Measurements from ENCODE around the gene TM9SF3.

Gene TM9SF3

DNA sequence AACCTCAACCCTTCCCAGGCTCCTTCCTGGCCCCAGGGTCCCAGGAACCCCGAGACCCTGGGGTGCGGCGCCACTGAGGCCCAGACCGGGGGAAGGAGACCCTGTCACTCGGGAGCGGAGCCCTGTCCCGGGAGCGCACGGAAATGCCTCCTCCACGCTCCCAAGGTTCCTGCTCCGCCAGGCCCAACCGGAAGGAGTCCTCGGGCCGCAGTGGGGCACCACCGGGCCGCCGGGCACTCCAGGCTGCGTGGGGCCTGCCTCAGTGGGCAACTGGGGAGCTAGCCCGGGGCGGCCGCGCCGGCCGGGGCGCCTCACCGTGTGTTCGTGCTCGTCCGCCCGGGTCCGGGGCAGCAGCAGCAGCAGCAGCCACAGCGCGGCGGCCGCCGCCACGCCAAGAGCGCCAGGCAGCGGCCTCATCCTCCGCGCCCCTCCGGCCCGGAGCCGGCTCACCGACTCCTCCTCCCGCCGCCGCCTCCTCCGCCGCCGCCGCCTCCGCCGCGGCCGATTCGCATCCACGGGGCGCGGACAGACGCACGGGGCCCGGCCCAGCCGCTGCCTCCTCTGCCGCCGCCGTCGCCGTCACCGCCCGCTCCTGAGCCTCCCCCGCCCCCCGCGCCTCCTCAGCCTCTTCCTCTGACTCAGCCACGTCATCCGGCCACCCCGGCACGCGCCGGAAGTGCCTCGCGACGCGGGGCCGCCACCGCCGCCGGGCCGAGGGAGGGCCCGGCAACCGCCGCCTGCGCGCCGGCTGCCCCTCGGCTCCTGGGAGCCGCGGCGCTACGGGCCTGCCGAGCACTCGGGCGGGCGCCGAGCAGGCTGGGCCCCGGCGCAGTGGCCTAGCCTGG is at the start of gene TM9SF3:
TSS of gene TM9SF3 (minus strand) at position 594 of the 845 bp plus-strand sequence. CDS start at position 417, 177 bp downstream.
- DNase-seq, result peak; percentile 93

- DNase-seq, result no peak
These were observed 49.7 kb upstream of the TM9SF3 start for GRCh38 chr10:96636551-96636950.

DNA sequence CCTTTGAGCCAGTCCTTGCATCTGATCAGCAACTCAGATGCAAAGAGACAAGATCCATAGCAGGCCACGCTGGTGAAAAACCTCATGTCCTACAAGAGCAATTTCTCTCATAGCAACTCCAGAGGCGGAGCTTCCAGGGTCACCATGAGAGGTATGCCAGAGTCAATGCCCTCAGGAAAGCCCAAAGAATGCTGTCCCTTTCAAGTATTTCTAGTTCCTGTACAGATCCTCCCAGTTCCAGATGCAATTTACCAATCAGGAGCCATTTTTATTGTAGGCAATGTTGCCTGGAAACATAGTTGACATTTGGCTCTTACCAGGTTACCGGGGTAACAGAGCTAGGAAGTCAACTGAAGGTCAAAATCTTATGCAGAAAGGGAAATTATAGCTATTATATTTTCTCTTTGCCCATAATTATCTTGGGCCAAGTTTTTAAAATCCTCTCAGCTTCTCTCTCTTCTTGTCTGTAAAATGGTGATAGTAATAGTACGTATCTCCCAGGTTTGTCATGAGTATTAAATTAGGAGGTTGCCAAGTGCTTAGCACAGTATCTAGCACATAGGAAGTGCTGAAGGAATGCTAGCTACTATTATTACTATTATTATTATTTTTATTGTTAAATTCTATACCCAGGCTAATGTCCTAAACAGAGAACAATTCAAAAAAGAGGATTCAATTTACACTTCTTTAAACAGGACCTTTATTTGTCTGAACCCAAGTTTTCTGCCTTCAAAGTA is 46.3 kb upstream of the TM9SF3 start:
- DNase-seq, result no peak

DNA sequence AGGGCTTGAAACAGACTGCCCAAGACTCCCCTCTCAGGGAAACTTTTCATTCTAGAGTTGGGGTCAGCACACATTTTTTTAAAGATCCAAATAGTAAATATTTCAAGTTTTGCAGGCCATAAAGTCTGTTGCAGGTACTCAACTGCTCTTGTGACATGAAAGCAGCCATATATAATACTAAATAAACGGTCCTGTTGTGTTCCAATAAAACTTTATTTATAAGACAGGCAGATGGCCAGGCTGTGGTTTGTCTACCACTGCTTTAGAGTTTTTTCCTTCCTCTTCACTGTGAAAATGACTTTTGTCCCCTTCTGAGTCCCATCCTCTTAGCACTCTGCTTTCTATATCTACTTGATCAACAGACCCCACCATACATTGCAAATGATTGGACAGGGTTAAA is 40.5 kb upstream of the TM9SF3 start:
- no peak for DNase-seq

DNA sequence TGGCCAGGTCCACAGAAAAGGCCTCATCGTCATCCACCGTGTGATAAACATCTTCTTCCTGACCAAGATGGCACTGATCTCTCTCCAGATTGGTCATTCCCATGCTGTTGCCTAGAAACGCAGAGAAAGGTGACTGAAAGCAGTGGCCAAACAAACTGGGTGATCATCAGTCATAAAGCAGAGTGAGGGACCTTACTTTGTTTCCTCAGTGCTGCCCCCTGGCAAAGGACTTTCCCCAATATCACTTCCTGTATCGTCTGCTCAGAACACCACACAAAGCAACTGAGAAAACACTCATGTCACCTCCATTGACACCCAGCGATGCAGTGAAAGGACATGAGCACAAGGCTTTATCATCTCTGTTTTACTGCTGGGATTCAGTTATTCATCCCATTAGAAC is 40.0 kb upstream of the TM9SF3 start:
- no peak for DNase-seq

GRCh38 chr10:96625173-96625572 is 38.4 kb upstream of the TM9SF3 start:
- DNase-seq, result no peak

- no peak for DNase-seq
These were observed 35.4 kb upstream of the TM9SF3 start for GRCh38 chr10:96622013-96622787.

GRCh38 chr10:96619796-96620773 is 33.3 kb upstream of the TM9SF3 start:
- no peak for DNase-seq

DNA sequence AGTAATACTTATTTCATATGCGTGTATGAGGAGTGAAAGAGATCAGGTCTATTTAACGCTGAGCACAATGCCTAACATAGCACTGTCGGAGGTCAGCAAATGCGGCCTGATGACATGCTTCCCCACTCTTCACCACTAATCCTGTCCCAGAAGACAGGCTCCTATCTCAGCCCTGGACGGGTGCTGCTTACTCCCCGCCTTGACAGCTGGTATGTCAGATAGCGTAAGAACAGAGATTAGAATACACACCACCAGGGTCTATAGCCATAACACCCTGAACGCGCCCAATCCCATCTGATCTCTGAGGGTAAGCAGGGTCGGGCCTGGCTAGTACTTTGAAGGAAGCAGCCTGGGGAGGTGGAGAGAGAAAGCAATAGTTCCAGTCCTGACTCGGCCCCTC is 32.3 kb upstream of the TM9SF3 start:
- no peak for DNase-seq

- no peak for DNase-seq
These were observed 31.8 kb upstream of the TM9SF3 start for GRCh38 chr10:96618653-96619052.

GRCh38 chr10:96616961-96617360 is 30.1 kb upstream of the TM9SF3 start:
- DNase-seq, result no peak

DNA sequence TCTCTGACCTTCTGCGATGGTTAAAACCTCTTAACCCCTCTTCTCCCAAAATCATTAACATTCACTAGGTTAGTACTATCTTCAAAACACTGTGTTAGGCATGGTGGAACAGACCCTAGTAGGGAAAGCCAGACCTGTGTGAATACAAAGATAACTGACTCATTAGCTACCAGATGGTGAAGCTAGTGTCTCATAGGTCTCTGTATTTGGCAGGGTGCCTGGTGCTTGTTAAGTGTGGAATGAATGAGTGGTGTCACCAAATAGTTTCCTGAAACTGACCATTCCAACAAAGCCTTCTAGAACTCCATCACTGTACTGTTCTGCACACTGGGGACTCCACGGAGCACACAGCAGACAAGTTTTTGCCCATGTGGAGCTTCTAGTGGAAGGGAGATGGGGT is 27.7 kb upstream of the TM9SF3 start:
- DNase-seq, result no peak

DNA sequence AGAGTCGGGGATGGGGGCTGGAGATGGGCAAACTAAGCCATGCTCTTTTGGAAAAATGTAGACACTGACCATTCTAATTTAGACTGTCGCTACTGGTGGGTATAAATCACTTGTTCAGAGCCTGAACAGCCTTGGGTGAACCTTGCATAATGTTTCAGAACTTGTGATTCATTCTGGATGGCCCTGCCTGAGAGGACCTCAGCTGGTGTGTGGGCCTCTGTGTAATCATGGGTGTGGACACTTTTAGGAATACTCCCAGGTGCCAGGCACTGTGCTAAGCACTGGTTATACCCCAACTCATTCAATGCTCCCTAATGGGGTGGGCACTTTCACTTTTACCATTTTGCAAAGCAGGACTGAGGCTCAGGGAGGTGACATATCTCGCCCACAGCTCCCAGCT is 26.8 kb upstream of the TM9SF3 start:
- no peak for DNase-seq

DNA sequence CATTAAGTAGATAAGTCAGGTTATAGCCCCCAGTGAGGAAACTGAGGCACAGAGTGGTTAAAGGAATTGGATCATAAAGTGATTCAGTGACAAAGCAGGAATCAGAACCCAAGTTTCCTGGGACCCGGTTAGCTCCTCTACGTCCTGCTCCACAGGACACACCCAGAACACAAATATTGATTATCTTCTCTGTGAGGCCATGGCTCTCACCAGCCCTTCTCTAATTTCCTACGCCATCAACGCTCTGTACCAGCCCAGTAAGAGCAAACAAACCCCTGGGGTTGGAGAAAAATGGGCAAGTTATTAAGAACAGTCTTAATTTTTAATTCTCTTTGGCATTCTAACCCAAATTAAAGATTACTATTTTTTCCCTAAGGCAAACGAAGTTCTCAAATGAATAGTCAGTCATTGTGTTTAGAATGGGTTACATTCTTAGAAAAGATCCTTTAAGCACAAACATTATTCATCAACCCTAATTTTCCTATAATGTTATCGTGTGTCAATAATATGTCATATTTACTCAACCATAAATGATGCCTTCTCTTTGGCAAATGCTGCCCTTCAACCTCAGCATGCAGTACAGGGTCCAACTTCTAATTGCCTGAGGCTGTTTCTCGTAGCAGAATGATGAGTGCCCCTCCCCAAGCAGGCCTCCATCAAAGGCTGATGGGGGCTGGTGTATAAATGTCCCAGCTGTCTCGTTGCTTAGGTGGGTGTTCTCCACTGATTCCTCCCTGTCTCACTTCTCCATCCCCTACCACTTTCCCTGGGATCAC is 25.4 kb upstream of the TM9SF3 start:
- no peak for DNase-seq

DNA sequence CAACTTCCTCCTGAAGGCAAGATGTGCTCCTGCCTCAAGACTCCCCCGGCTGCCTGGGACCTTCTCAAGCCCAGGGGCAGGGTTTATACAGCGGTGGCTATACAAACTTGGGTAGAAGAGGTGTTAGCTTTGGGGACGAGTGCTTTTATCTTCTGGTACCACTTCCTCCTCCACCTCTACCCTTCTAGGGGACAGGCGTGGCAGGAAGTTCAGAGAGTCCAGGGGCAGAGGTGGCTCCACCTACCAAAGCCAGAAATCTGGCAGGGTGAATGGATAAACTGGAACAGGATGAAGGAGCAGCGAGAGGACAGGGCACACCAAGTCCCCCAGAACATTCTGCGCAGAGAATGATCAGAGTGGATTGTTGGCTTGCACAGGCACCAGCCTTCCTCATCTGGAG is 24.0 kb upstream of the TM9SF3 start:
- DNase-seq, result no peak

- DNase-seq, result no peak
These were observed 22.7 kb upstream of the TM9SF3 start for GRCh38 chr10:96609510-96609909.

DNA sequence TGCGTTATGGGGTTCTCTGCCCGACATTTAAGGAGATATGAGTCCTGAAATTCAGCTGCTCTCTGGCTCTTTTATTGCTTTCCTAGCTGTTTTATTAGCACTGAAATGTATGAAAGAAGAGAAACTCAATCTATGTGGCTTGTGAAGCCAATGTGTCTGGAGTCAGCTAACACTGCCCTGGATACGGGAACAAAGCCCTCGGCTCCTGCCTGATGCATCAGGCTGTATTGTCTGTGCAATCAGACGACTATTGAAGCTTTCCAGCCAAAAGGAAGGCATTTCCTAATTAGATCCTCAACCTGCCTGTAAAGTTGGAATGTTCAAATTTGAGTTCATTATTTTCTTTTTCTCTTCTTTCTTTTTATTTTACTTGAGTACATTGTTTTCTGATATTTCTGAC is 22.0 kb upstream of the TM9SF3 start:
- DNase-seq, result no peak

GRCh38 chr10:96608262-96608661 is 21.4 kb upstream of the TM9SF3 start:
- DNase-seq, result no peak

GRCh38 chr10:96606946-96607345 is 20.1 kb upstream of the TM9SF3 start:
- DNase-seq, result no peak

DNA sequence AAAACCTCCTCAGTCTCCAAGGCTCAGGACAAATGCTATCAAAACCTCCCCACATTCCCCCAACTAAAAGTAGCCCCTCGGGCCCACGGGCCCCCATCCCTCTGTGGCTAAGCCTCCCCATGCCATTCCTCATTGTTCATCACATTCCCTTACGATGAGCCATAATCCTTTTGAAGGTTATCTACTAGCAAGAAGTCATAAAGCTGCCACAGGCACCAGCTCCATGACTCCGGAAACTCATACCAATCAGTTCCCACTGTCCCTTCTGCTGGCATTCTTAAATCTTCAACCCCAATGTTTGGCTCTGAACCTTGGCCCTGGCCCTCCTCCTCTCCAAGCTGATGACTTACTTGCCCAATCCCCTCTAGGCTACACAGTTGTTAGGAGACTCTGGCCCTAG is 19.4 kb upstream of the TM9SF3 start:
- no peak for DNase-seq

GRCh38 chr10:96600337-96600736 is 13.5 kb upstream of the TM9SF3 start:
- DNase-seq, result no peak
